Hepatocyte (in vitro differentiated cells): ENCODE measurements around the gene SEMA4G.

ENCODE experiments used
- CTCF ChIP-seq: fragments of 200-600 bp; sonication (generic); IDR thresholded peaks from 2 replicates; pipeline ENCODE4 v1.5.1; 2016; ENCODE audit warnings: antibody characterized with exemption, mild to moderate bottlenecking; ENCODE audit not compliant: poor library complexity
- EZH2 ChIP-seq: fragments of 200-600 bp; sonication (generic); IDR thresholded peaks from 2 replicates; pipeline ENCODE4 v1.6.1; 2016; ENCODE audit warnings: antibody characterized with exemption, mild to moderate bottlenecking, borderline replicate concordance

- TF ChIP-seq CTCF: no peak
- no peak for TF ChIP-seq EZH2
Observed at GRCh38 chr10:100978121-100978900, 9.0 kb downstream of the SEMA4G start.
